HG02840 (cell line): ENCODE data around the gene WDR46.
A peak's percentile ranks its signal among the peaks of the same experiment; 100 is the strongest.

Experiments
- ATAC-seq: cut with Tn5 transposase; IDR thresholded peaks from one replicate; pipeline ENCODE4 v1.9.1; 2021; ENCODE audit warnings: mild to moderate bottlenecking, moderate library complexity, moderate number of reproducible peaks; ENCODE audit not compliant: unreplicated experiment, low FRiP score

WDR46 gene

DNA sequence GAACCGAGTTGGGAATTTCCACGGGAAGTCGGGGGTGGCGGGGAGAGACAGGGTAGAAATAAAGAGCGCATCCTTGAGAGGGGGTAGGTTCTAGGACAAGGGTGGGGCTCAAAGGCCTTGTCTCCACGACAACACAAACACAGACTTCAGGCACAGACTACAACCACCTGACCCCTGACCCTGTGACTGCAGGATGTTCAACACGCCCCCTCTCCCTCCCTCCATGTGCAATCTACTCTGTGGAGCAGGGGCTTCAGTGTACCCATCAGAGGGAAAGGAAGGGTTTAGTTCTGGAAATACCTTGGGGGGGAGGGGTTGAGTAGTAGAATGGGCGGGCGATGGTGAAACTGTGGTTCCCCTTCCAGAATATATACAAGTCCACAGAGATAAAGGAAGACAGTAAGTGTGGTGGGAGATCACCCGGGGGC lies 25.5 kb upstream of the WDR46 start:
- no peak for ATAC-seq

DNA sequence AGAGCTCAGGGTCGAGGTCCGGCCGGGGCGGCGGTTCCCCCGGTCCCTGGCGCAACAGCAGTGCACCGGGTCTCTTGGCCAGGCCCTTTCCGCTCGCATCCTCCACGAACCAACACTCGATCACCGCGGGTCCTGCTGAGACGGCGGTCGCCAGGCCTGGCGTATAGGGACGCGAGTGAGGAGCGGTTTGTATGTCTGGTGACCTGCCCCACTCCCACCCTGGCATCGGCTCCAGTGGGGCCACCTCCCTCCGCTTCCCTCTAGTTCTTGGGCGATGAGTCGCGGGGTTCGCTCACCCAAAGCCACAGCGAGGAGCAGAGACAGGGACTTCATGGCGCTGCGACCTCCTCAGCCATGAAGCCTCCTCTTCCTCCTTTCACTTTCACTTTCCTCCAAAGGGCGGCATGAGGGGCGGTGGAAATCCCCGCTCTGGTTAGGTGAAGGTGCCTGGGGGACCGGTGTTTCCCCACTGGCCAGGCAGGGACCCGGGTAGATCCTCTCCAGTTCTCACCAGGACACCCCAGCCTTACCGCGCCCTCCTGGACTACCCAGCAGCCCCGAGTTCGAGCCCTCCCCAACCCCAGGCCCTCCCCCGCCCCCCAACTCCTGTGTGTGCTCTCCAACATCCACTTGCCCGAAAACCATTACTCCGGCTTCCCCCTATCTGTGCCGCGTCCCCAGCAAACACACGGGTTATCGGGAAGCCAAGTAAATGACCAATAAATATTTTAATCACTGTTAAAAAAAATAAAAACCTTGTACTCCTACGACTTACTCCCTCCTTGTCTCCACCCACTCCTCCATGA lies 24.9 kb upstream of the WDR46 start, which contains the start of gene TAPBP:
Gene TAPBP, minus strand, starts transcription at position 370 of the 806 bp plus-strand sequence. Its CDS starts 37 bp downstream, at position 333.
- ATAC-seq, result no peak

DNA sequence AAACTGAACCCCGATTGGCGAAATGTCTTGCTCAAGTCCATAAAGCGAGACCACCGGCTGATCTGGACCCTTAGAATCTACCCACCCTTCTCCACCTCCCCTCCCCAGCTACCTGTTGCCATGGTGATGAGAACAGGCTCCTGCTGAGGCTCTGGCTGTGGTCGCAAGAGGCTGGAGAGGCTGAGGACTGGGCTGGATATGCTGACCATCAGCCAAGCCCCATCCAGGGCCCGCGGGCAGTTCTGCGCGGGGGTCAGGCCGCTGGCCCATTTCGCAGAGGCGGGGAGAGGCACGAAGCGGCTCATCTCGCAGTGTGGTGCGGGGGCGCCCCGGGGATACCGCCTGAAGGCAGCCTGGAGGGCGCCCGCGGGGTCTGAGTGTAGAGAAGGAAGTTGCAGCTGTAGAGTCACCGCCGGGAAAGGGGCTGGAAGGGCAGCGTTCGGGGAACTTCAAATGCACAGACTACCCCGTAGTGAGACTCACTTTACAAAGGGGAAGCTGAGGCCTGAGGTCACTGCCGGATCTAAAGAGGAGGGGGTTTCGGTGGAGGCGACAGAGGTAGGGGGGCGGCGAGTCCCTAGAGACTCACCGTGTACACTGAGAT lies 24.2 kb upstream of the WDR46 start:
- ATAC-seq, result no peak

DNA sequence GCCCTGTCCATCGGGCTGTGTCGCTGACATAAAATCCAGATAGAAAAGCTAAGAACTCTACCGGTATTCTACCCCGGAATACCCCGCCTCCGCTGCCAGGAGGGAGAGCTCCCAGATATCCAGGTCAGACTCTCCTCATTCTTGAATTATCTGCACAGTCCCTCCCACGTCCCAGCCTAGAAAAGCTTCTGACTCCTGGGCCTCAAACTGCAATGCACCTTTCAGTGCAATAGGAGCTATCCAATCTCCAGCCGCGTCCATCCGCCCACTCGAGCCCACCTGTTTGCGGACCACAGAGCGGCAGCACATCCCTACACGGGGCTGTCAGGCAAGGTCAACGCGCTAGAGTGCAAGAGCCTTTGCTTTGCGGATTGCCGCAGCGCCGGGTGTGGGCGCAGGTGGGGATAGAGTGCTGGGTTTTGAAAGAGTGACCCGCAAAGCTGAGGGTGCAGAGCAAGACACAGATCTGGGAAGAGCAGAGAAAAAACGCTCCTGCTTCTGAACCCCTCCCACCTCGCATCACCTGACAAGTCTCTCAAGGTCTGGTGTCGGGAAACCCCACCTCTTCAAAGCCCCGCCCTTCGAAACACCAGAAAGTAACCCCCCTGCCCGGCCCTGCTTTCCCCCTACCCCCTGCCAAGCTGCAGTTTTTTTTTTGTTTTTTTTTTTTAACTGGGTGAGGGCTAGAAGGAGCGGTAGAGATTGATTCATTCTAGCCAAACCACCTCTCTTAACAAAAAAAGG lies 23.5 kb upstream of the WDR46 start:
- ATAC-seq, result no peak

DNA sequence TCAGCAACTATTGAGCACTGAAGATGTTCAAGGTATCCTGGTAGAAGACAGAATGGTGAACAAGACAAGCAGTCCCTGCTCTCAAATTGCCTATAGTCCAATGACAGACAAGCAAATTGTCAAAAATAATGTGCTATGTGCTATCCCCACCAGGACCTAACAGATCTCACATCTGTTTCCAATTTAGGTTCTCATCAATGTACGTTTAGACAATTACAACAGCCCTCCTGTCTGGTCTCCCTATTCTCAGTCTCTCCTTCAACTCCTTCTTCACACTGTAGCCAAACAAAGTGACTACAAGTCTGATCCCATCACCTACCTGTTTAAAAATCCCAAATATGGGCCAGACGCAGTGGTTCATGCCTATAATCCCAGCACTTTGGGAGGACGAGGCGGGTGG lies 17.3 kb upstream of the WDR46 start:
- no peak for ATAC-seq

DNA sequence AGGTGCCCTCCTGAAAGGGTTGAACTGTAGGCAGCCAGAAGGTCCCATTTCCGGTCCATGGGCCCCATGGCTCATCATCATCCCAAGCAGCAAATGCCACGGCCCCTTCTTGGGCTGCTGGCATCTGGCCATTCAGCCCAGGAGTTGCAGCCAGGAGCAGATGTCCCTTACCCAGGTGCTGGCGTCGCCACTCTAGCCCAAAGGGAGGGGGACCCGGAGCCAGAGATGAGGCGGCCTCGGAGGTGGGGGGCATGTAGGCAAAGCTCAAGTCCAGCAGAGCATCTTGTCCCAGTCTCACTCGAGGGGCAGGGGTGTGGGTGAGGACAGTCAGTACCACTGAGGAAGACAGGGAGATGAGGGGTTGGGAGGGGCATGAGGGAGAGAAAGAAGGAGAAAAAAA lies 16.0 kb upstream of the WDR46 start:
- ATAC-seq, result no peak

DNA sequence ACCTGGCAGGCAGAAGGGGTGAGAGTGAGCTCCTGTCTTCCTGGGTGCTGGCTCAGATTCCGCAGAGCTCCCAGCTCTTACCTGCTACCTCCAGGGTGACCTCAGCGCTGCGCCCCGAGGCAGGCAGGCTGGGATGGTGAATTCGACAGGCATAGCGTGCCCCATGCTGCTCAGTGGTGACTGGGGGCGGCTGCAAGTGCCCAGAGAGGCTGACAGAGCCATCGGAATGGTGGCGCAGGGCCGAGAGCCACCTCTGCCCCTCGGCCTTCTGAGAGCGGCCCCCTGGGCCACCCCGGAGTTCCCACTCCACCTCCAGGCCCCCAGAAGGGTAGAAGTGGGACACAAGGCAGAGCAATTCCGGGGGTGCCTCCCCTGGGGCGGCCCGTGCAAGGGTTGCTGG lies 15.2 kb upstream of the WDR46 start:
- no peak for ATAC-seq

DNA sequence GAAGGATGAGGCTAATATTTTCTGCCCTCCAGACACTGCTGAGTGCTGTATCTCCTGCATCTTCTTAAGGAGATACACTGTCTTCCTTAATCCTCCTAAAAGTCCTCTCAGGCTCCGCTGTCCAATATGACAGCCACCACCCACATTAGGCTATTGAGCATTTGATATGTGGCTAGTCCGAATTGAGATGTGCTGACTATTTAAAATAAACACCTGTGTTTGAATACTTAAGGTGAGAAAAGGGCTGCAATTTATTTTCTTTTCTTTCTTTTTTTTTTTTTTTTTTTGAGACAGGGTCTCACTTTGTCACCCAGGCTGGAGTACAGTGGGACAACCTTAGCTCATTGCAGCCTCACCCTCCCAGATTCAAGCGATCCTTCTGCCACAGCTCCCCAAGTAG lies 12.8 kb upstream of the WDR46 start:
- ATAC-seq, result no peak

DNA sequence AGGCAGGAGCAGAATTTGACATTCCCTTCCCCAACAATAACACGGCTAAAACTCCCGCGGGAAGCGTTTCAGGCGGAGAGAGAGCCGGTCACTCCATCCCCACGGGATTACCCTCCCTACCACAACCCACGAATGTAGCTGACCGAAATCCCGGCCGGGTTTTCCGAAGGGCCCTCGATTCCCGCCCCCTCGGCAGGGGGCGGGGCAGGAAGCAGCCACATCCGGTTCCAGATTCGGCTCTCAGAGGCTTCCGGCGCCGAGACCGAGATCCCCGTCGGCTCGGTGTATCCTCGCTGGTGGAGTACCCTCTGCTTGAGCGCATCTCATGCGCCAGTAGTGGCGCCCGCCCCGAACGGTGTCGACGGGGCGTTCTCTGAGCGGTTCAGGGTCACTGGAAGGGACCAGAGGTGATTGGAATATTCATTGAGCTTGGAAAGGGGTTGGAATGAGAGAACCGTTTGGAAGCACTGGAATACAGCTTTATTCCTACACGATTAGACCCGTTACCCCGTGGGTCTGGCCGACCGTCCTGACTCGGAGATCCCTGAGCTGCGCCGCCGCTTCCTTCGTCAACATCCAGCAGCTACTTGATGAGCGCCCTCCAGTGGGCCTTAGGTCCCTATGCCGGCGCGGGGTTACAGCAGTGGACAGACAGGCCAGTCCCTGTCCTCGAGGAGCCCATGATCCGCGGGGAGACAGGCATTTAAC lies 10.4 kb upstream of the WDR46 start:
- ATAC-seq, result peak; percentile 63

DNA sequence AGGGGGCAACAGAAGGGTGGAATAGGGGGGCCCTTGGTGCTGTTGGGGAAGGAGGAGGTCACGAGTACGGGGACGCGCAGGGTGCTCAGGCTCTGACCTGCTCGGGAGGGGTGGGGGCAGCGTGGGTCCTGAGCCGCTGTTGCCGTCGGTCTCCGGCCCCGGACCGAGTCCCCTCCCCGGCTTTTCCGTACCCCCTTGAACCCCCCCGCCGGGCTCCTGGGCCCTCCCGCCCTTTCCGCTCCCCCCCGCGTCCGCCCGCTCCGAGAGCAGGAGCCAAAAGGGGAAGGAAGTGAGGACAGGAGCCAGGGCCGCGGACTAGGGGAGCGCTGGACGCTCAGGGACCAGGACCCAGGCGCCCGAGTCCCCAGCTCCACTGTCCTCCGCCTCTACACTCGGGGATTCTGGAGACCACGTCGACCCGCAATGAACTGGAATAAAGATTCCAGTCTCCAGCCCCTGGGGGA lies 9.8 kb upstream of the WDR46 start, which contains the start of gene RGL2:
Gene RGL2, minus strand, starts transcription at position 170 of the 464 bp plus-strand sequence. CDS start 332 bp downstream, outside the sequence.
- peak; percentile 25 for ATAC-seq

DNA sequence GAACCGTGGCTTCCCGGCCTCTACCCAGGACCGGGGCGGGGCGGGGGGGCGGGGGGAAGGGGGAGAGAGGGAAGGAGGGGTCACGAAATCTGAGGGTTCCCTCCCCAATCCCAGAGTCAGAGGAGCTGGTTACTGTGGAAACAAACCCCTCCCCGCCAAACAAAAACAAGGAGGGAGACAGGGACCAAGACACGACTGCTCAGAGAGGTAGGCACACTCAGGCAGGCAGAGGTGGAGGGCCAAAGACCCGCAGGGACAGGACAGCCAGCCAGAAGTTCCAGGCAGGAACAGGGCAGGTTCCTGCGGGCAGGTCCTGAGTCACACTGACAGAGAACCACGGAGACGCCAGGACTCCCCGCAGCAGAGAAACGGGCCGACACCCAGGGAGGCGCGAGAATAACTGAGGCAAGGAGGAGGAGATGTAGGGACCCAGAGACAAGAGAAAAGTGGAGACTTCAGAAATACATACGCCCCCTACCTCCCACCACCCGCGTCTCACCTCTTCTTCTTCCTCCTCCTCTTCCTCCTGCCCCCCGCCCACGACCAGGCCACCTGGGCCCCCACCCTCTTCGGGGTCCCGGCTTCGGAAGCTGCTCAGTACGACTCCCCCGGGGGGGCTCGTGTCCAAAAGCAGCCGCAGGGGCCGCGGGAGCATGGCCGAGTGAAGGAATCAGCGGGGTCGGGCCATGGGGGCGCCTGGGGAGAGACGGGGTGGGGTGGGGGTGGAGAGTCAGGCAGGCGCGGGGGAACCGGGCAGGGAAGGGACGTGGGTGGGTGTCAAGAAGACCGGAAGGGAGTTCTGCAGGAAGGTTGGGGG lies 9.1 kb upstream of the WDR46 start:
- ATAC-seq, result no peak

DNA sequence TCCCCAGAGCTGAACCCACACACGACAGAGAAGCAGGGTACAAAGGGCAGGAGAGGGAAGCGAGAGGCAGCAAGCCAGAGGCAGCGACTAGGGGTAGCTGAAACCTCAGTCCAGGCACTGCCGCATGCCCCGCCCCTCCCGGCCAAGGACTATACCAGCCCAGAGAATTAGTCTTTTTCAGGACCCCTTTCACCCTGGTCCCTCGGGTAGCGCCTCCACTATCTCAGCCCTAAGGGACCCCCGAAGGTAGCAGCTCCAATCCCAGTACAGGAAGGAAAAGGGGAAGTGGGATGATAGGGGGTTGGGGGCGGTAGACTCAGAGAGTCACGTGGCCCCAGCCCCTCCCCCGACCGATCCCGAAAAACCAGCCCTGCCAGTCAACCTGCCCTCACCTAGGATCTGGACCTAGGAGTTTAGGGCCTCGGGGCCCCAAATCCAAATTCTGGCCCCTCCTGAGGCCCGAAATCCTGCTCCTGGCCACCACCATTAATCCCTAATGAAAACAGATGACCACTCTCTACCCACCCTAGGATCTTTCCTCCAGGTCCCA lies 8.4 kb upstream of the WDR46 start:
- no peak for ATAC-seq

DNA sequence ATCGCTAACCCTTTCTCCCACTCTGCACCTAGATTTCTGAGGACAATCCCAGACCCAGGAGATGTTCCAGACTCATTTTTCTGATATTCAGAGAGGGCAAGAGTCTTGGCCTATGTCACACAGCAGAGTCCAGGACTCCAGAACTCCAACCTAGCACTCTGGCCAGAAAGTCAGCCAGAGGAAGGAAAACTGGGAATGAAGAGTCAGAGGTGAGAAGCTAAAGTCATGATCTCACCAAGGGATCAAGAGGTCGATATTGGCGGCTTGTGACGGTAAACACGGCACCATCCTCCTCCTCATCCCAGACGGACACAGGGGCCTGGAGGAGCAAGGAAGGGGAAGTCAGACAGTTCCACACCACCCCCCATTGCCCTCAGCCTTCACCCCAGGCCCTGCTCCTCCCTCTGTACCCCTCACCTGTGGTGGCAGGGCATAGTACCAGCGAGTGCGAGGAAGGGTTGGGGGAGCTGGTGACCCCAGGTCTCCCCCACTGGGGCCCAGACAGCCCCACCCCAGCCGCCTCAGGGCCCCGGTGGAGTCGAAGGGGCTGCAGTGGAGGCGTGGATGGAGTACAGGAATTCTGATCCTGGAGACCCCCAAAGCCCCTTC lies 7.9 kb upstream of the WDR46 start:
- no peak for ATAC-seq

DNA sequence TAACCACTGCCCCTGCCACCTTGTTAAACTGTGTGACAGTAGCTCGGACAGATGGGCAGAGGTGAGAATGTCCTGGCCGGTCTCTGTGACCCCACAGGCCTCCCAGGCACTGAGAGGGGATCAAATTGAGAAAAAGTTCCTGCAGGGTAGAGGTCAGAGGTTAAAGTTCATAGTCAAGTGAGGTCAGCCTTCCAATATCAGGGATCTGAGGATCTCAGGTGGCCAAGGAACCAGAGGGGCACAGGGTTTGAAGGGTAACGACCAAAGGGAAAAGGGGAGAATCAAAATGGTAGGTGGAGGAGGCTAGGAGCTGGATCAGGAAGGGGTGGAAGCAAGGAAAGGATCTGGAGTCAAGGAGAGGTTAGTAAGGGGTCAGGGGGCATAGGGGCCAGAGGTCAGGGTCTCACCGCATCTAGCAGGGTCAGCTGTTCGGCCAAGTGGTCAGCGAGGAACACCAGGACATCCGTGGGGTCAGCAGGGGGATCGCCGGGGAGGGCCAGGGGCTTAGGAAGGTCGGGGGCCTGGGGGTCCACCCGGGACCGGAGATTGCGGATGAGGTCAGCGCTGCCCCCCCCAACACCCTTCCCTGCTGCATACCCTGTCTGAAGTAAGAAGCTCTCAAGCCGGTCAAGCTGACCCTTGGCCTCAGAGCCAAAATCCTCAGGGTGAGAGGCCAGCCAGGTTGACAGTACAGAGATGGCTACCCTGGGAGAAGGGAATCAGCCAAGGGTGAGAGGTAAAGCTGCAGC lies 6.8 kb upstream of the WDR46 start:
- ATAC-seq, result no peak

DNA sequence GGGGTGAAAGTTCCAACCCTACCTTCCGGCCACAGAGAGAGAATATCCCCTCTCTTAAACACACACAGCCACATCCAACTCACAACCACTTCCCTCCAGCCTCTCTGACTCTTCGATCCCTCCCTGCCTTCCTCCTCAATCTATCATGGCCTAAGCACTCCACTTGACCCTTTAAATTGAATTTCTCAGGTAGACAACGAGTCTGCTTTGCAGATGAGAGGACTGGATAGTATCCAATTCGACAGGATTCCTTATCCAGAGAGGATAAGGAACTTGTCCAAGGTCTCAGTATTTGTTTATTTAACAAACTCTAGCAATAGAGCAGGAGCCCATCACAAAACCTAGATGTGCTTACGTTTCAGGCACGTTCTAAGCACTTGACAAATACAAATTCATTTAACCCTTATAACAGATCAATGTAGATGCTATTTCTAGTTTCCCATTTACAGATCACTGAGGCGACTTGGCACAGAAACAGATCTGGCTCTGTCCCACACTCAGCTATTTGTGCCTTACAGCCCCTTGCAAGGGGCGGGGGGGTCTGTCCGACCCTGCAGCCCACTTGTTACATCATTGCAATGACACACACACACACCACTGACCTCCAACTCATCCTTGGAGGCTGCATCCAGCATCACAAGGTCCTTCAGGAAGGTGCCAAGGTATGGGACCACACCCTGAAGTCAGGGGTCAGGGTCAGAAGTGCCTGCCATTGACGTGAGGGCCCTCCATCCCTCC lies 5.2 kb upstream of the WDR46 start:
- ATAC-seq, result no peak

DNA sequence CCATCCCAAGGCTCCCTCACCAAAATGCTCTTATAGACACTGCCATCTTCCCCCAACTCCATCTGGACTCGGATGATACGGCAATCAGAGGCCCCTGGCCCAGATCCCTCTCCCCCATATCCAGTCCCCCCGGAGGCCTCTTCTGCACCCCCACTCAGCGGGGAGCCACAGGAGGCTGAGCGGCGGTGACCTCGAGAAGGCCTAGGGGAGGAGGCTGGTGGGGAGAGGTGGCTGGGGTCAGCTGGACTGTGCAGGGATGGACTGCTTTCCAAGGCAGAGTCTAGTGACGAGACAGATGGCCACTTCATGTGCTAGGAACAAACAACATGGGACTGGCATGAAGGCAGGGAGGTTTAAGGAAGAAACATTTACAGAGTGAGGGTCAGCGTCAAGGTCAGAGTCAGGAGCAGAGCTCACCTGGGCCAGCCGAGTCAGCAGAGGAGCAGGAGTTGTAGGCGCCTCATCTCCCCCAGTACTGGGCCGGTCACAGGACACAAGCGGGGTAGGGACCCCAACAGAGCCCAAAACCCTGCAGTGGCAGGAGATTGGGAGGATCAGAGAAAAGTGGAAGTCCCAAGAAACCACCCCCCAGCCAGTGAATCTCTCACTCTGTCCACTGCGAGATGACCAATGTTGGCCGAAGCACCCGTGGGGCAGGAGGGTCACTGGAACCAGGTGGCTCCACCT lies 4.1 kb upstream of the WDR46 start:
- no peak for ATAC-seq

DNA sequence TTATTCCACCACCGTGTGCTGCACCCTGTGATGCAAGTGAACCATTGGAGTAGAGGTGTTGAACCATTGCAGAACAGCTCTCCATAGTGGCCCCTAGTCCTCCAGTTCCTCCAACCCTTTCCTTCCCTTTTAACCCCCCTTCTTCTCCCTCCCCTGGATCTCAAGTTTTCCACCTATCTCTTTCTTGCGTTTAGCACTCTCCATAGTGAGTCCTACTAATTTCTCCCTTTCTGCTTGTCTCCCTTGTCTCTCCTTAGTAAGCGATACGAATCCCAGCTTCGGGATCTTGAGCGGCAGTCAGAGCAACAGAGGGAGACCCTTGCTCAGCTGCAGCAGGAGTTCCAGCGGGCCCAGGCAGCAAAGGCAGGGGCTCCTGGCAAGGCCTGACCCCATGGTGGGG lies 1.4 kb upstream of the WDR46 start:
- no peak for ATAC-seq
